ENCODE results near the gene PRKAR1B.

GRCh38 chr7:589781-590575 lies 137.1 kb downstream of the PRKAR1B start:
- TF ChIP-seq TAF1 (IDR thresholded peaks at IDR 0.05; ENCODE audit: borderline replicate concordance, low read depth, low read length): no peak
- TF ChIP-seq ZSCAN29 (IDR thresholded peaks at IDR 0.05): no peak
- no peak for TF ChIP-seq SP1 (IDR thresholded peaks at IDR 0.05; ENCODE audit: low read depth, low read length)

All from GM12878 (cell line).